ENCODE results near the gene LBR. TPM values are rescaled to one million over a fixed set of nuclear protein-coding genes. Genes with fewer than 3 reads are reported as not detected.

Gene LBR
- total RNA-seq, 3 donors from 2014 or later (not counting 1 experiment from before 2014, with no cell fraction given) = 161 to 179 (median 178) TPM

- peaks cover 36% of the 10 kb centered on the region for H3K4me1 ChIP-seq (ENCODE audit: control insufficient read depth, insufficient read depth, low read length)
- Mint-ChIP-seq H3K36me3 (no peaks in the 10 kb centered on the region), H3K27me3 (ENCODE audit: low read depth in 2 of 2) (no peaks in the 10 kb centered on the region), H3K27ac (peak overlapping the region; percentile 70 to 78), H3K9me3 (no peaks in the 10 kb centered on the region), H3K4me3 (peak overlapping the region; percentile 40), H3K4me1 (peaks cover 53 to 58% of the 10 kb centered on the region in 2 donors)
- no peaks in the 10 kb centered on the region for H3K27me3 ChIP-seq (ENCODE audit: control insufficient read depth, insufficient read depth, low read length)
- no peaks in the 10 kb centered on the region for H3K36me3 ChIP-seq (ENCODE audit: control insufficient read depth, insufficient read depth, low read length)
- no peaks in the 10 kb centered on the region for H3K9me3 ChIP-seq (ENCODE audit: control insufficient read depth, insufficient read depth, low read length)
- TF ChIP-seq CTCF (IDR thresholded peaks at IDR 0.05) = no peak
- intact Hi-C loops (cut with micrococcal nuclease) = no loop called here
- ATAC-seq (no peak), DNase-seq (peak in 1 of 2 donors; percentile 31)
- peak overlapping the region; percentile 47 for H3K27ac ChIP-seq (ENCODE audit: low read length)
- WGBS (ENCODE audit: insufficient coverage) = 74% methylated on average over 9 of the region's 9 CpGs
- no peak overlapping the region for H3K4me3 ChIP-seq (ENCODE audit: low read length)
Observed at GRCh38 chr1:225441314-225442122, 13.7 kb upstream of the LBR start.

GRCh38 chr1:225440380-225441221 lies 12.8 kb upstream of the LBR start:
- Histone ChIP-seq H3K27me3 (ENCODE audit: control insufficient read depth, insufficient read depth, low read length) (no peaks in the 10 kb centered on the region), H3K36me3 (ENCODE audit: control insufficient read depth, insufficient read depth, low read length) (no peaks in the 10 kb centered on the region), H3K4me1 (ENCODE audit: control insufficient read depth, insufficient read depth, low read length) (peaks cover 27% of the 10 kb centered on the region), H3K9me3 (ENCODE audit: control insufficient read depth, insufficient read depth, low read length) (no peaks in the 10 kb centered on the region), H3K4me3 (ENCODE audit: low read length) (no peak overlapping the region), H3K27ac (ENCODE audit: low read length) (no peak overlapping the region)
- intact Hi-C loops (cut with micrococcal nuclease) = no loop called here
- H3K27ac Mint-ChIP-seq = peak overlapping the region in 1 of 2 donors; percentile 29
- H3K4me3 Mint-ChIP-seq = no peak overlapping the region
- no peak for DNase-seq
- ATAC-seq = no peak
- no peaks in the 10 kb centered on the region for H3K27me3 Mint-ChIP-seq (ENCODE audit: low read depth in 2 of 2)
- H3K36me3 Mint-ChIP-seq = no peaks in the 10 kb centered on the region
- no peak for TF ChIP-seq CTCF (IDR thresholded peaks at IDR 0.05)
- over 99% methylated on average over 4 of the region's 4 CpGs for WGBS (ENCODE audit: insufficient coverage)
- no peaks in the 10 kb centered on the region for H3K9me3 Mint-ChIP-seq
- H3K4me1 Mint-ChIP-seq = peaks cover 44 to 49% of the 10 kb centered on the region in 2 donors

GRCh38 chr1:225437710-225438437 lies 10.0 kb upstream of the LBR start:
- no peak for TF ChIP-seq CTCF (IDR thresholded peaks at IDR 0.05)
- H3K9me3 Mint-ChIP-seq = no peaks in the 10 kb centered on the region
- intact Hi-C loops (cut with micrococcal nuclease) = no loop called here
- DNase-seq (no peak), ATAC-seq (no peak)
- 96% methylated on average over 5 of the region's 5 CpGs for WGBS (ENCODE audit: insufficient coverage)
- no peaks in the 10 kb centered on the region for H3K36me3 ChIP-seq (ENCODE audit: control insufficient read depth, insufficient read depth, low read length)
- H3K4me1 Mint-ChIP-seq = peaks cover 20 to 24% of the 10 kb centered on the region in 2 donors
- H3K27ac ChIP-seq (ENCODE audit: low read length) = no peak overlapping the region
- H3K4me3 ChIP-seq (ENCODE audit: low read length) = no peak overlapping the region
- H3K4me1 ChIP-seq (ENCODE audit: control insufficient read depth, insufficient read depth, low read length) = peaks cover 8% of the 10 kb centered on the region
- no peak overlapping the region for H3K4me3 Mint-ChIP-seq
- no peaks in the 10 kb centered on the region for H3K36me3 Mint-ChIP-seq
- H3K9me3 ChIP-seq (ENCODE audit: control insufficient read depth, insufficient read depth, low read length) = no peaks in the 10 kb centered on the region
- no peaks in the 10 kb centered on the region for H3K27me3 Mint-ChIP-seq (ENCODE audit: low read depth in 2 of 2)
- H3K27me3 ChIP-seq (ENCODE audit: control insufficient read depth, insufficient read depth, low read length) = no peaks in the 10 kb centered on the region
- no peak overlapping the region for H3K27ac Mint-ChIP-seq

Data from natural killer cell (primary cell).